HG03175 (cell line): Measurements from ENCODE around the gene TMEM184B.

Experiments used
- ATAC-seq: cut with Tn5 transposase; IDR thresholded peaks from one replicate; pipeline ENCODE4 v1.9.1; 2021; ENCODE audit warnings: mild to moderate bottlenecking, moderate library complexity; ENCODE audit not compliant: unreplicated experiment

The TMEM184B gene

DNA sequence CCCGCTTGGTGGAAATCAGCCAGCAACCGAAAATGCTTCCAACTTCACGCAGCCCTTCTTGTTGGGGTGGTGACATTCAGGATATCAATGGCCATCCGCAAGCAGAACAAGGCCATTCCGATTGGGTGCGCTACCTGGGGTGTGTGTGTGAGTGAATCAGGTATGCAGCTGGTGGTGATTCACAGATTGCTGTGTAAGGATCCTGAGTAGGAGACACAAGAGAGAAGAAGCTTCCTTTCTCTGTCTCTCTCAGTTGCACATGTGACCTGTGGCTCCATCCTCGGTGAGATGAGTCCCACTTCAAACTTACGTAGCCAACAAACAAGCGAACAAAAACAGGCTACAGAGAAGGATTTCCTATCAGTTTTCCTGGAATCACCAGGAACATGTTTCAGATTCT is 9.6 kb upstream of the TMEM184B start:
- no peak for ATAC-seq

DNA sequence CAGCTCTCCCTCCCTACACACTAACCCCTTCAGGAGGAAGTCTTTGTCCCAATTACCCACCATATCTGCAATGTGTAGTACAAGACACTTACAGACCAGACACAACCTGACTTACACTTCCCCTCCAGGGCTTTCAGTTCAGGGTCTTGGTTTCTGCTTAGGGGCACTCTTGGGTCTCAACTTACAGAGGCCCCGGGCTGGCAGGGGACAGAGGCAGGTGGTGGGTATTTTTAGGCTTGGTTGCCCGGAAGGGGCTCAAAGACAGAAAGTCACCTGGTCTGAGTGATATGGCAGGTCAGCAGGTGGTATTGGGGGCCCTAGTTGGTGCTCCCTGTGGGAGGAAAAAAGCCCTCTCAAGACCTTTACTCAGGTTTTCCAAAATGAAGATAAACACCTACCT is 3.4 kb upstream of the TMEM184B start:
- ATAC-seq: no peak

DNA sequence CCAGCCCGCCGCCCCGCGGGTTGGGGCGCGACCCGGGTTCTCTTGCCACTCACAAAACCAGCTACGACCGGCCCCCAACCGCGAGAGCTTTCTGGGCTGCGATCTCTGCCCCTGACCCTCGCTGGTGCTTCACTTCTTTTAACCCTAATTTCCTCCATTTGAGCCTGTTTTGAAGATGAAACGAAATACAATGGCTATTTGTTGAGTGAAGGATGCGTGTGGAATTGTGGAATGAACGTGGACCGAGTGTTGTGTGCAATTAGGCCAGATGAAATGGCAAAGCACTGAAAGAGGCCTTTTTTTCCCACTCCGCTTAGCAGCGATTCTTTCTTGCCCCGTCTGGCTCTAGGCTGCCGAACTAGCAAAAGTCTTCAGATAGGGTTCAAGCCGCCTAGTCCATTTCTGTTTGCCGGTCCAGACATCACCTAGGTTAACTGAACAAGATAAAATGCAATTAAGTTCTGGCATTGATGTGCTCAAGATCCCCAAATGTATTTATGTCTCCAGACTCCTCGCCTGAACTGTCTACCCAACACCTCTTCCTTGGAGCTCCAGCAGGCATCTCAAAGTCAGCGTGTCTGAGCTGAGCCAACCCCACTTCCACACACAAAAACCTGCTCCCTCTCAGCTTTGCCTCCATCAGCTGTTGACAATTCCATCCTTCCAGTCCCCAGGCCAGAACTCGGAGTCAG is 471 bp upstream of the TMEM184B start:
- no peak for ATAC-seq

DNA sequence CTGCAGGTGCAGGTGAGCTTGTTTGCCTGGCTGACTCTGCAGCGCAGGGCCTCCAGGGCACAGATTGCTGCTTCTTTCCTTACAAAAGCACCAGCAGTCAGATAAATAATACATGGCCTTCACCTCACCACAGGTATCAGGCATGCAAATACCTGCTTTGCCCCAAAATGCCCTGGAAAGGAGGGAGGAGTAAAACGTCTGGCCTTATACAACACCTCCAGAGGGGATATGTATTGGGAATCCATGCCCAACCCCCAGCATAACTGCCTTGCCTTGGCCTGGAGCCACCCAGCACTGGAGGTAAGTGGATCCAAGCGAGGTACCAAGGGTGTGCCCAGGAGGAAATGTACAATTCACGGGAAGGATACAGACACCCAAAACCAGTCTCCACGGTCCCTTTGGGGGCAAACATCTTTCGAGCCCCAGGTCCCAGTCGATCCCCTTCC is 860 bp downstream of the TMEM184B start:
- no peak for ATAC-seq

DNA sequence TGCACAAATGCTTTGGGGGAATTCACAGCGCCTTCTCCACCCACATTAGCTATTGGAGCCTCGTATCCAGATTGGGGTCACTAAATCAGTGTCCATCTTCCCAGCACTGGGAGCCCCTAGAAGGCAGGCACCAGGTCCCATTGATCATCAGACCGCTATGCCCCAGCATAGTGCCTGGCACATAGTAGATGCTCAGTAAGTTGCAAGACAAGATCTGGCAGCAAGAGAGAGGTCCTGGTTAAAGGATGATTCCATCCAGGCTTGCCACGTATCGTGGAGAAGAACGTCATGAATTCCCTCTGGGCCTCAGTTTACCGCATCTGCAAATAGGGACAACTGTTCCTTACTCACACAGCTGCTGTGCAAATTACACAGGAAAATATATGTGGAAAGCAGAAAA is 1.7 kb downstream of the TMEM184B start:
- ATAC-seq: no peak

DNA sequence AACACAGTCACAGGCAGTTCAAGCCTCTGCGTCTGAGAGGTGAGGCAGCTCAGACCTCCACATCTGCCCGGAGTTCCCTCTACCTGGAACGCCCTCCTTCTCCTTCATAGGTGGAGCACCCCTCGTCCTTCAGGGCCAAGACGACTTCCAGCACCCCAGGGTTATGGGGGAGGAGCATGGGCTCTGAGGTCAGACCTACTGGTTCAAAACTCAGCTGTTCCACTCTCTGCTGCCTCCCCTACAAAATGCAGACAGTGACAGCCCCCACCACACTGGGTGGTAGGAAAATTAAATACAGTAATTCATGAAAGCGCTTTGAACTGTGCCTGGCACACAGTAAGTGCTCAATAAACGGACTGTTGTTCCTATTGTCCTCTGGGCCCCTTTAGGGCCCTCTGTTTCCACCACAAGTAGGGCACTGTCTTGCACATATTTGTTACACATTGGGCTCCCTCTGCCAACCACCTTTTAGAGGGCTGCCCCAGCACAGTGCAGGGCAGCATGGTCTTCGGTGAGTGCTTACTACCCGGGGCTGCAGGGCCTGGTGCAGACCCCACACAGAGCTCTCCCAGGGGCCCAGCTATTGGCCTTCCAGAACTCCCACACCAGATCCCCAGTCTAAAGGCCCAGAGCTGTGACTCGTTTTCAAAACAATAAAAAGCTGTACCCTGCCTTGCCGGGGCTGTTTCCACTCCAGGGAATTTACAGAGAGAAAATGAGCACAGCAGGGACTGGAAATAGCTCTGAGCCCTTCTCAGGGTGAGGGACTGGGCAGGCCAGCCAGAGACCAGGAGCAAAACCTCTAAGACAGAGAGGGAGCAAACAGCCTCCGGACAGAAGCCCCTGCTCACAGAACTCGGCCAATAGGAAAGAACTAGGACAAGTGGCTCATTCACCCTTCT is 2.5 kb downstream of the TMEM184B start:
- no peak for ATAC-seq

DNA sequence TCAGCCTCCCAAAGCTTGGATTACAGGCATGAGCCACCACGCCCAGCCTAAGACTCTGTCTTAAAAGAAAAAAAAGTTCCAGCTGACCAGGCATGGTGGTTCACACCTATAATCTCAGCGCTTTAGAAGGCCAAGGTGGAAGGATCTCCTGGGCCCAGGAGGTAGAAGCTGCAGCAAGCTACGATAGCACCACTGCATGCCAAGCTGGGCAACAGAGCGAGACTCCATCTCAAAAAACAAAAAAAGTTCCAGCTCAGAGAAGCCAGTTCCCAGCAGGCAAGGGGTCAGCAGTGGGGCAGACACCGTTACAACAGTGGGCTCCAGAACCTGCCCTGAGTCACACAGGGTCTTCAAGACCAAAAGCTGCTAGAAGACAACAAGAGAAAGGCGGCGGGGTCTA is 3.3 kb downstream of the TMEM184B start:
- ATAC-seq: no peak

DNA sequence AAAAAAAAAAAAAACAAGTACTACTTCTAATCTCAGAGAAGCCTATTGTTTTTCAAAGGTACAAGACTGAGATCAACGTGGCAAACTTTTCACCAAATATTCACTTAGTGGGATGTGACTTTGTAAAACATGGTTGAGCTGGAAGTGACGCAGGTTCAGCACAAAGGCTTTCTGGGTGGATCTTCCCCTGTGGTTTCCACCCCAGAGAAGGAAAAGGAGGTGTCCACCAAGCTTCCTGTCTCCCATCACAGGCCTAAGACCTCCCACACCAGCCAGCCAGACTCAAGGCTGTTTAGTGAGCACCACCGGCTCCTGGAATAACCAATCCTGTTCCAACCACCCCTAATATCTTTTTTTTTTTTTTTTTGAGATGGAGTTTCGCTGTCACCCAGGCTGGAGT is 5.7 kb downstream of the TMEM184B start:
- no peak for ATAC-seq

DNA sequence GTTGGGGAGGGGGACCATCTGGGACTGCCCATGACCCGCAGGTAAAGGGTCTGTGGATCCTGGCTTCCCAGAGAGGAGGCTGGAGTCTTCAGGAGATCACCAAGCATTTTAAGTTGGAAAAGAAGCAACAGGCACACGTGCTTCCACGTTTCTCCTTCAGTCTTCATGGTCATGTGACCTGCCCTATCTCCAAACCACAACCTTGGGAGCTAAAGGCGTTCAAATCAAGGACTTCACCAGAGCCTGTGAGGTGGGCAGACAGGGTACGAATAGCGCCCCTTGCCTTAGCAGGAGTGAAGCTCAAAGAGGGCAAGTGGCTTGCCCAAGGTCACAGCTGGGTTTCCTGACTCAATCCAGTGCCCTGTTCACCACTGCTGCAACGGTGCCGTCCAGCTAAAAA is 6.7 kb downstream of the TMEM184B start:
- ATAC-seq: no peak

DNA sequence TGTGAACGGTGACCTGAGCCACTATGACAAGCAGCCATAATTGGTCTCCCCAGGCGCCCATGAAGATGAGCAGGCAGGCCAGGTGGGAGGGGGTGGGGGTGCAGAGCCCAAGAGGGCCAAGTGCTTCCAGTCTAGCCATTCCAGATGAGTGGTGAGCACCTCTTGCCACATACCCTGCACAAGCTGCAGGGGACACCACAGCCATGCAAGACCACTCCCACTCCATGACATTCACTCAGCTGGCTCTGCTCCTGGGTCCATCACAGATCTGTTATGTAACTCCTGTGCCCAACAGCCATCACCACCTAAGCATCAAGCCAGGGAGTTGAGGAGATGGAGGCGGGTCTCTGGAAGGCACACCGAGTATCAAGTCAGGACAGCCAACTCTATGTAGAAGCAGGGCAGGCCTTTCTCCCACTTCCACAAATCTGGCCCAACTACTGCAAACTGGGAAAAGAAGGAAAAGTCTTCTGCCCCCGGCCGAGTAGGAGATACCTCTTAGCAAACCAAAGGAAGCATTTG is 8.4 kb downstream of the TMEM184B start:
- ATAC-seq: no peak

DNA sequence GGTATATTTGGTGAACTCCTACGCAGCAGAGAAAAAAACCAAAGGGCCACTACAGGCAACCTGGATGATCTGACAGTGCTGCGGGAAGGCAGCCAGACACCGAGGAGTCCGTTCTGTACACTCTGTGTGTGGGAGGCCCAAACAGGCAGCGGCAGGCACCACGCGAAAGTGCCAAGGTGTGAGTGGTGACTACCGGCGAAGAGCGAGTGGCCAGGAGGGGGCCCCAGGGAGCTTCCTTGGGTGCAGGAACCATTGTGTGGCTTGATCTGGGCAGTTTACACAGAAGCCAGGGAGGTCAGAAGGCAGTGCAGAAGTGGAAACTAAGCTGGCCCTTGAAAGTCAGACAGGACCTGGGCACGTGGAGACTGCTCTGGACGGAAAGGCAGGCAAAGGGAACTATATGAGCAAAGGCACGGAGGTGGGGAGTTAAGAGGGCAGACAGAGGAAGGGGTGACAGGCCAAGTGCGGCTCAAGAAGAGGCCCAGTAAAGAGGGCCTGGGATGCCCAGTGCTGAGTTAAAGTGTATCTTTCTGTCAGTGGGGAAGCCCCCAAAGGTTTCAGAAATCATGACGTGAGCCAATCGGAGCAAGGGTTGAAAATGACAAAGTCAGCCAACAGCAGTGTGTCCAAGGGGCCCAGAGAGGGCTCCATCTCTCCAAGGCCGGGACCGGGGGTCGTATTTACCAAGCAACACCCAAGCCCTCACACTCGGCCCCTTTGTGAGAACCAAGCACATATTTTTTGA is 10.6 kb downstream of the TMEM184B start:
- ATAC-seq: no peak

DNA sequence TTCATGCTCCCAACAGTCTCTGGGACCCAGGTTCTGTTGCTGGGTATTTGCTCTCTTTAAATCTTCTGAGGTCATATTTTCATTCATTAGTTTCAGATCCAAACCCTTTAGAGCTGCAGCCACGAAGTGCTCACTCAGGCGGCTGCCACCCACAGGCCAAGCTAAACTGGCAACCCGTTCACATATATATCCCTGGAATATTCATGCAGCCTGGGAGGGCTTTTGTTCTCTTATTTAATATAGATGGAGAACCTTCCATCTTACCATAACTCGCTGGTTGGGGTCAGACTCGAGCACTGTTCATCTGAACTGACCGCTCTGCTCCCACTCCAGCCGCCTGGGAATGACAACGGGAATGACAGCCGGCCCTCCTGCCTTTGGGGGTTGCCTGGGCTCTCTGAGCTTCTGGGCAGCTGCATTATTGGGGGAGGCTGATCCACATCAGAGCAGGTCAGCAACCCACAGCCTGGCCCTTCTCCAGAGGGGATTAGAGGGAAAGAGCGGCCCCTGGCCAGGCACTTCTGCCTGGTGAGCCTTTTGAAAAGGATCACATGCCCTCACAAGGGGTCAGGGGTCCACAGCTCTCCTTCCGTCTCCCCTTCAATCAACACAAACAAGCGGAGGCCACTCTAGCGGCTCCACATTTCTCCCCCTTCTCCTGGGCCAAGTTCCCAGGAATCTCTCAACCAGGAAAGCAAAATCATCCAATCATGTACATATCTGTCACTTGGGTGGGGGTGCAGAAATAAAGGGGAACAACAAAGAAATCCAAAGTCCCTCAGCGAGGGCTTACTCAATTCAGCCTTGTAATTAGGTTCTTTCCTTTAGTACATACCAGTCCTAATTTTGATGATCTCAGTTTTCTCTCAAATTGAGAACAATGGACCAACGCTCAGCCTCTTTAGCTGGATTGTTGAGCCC is 11.8 kb downstream of the TMEM184B start:
- no peak for ATAC-seq

DNA sequence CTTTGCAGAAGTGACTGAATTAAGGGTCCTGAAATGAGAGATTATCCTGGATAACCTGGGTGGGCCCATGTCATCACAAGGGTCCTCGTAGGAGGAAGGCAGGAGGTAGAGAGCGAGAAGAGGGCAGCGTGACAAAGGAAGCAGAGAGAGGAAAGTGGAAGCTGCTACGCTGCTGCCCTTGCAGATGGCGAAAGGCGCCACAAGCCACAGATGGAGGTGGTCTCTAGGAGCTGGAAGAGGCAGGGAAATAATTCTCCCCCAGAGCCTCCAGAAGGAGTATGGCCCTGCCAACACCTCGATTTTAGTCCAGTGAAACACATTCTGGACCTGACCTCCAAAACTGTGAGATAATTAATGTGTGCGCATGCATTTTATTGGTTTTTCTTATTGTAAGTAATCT is 13.4 kb downstream of the TMEM184B start:
- ATAC-seq: no peak

DNA sequence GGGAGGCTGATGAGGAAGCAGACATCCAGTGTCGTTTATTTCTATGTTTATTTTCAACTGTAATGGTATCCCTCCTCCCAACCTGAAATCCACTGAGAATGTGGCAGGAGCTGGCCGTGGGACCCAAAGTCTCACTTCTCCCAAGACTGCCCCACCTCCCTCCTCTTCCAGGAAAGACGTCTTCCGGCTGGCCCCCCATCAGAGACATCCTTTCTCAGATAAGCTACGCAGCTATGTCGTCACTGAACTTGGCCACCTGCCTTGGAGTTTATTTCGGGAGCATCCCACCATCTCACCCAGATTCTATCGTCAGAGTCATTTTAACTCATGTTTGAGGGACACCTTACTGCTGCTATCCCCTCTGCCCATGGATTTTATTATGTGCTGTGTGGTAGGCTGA is 13.9 kb downstream of the TMEM184B start:
- no peak for ATAC-seq

DNA sequence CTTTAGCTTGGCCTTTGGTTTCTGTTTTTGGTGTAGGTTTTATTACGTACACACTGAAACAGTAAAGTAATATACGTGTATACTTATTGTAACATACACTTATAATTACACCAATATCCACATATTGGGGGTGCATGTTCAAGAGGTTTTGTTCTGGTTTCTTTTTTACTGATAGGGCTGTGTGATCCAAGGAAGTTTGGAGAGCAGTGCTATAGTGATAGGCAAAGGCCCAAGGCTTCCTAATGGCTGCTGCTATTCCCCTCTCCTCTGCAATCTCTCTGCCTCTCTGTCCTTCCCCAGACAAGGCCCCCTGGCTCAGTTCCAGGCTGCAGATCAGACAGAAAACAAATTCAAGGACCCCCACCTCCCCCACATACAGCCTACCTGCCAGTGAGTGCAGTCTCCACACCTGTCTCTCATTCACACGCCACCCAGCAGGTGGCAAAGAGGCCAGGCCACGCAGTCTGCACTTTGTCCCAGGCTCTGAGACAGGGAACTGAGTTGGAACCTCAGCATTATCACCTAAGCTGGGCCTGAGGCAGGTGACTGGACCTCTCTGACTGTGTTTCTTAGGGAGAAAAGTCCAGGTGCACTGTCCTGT is 15.1 kb downstream of the TMEM184B start:
- ATAC-seq: no peak

DNA sequence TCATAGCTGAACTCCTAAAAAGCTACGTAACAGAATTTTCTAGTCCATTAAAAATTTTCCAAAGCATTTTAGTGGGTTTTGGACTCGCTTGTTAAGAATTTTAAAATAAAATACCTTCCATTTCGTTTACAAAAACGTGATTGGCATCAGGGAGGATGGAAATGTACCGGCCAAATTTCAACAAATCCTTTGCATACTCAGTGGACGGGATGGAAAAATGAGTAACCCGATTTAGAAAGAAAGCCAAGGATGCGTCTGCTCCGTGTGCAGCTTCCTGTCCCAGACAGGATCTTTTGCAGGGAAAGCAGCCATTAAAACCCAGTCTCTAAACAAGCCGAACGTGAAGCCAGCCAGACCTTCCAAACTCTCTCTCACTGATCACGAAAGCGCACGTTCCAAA is 15.6 kb downstream of the TMEM184B start:
- ATAC-seq: no peak

DNA sequence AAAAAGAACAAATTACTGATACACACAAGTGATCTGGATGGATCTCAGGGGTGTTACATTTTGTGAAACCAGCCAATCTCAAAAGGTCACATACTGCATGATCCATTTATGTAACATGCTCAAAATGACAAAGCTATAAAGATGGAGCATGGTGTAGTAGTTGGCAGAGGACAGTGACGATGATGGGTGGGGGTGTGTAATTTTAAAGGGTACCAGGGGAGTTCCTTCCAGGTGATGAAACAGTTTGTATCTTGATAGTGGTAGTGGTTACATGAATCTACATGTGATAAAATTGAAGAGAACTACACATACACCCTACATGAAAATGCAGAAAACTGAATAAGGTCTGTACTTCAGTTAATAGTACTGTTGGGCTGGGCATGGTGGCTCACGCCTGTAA is 17.1 kb downstream of the TMEM184B start:
- no peak for ATAC-seq

DNA sequence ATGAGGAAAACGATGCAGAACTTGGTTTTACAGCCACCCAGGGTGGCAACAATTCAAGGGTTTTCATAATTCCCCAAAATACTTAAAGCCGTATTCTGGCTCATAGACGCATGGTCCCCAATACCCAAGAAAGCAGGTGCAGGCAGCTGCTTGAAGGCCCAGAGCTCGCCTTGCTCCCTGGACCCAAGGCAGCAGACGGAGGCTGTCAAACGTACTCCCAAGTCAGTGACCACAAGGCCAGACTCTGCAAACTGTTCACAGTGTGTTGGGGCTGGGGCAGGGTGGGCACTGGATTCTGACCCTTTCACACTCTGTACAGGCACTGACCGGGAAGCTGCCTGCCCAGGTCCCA is 21.5 kb downstream of the TMEM184B start:
- ATAC-seq: no peak

DNA sequence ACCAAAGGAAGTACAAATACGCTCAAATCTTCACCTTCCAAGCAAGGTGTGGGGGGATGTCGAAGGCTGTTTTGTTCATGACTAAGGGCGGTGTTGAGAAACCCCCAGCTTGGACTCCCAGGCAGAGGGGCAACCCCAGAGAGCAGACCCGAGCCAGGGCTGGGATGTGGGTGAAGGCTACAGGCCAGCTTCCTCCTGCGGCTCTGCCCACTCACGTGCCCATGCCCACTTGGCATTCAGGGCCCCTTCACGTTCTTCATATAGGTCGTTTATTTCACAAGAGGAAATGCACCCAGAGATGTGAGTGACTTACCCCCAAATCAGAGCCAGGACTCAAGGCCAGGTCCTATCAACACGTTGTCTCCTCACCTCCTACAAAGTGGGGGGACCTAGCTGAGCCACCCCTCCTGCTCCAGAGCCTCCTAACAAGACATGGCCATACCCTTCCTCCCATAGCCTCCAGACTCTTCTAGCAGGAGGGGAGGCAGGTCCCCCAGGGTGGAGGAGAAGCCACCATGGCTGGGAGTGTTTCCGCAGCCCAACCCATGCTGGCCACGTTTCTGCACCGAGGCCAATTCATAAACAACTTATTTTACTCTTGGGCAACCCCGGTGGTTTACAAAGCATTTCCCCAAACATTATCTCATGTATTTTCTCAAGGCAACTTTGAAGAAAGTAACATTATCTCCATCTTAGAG is 22.0 kb downstream of the TMEM184B start:
- ATAC-seq: no peak
